Liver (tissue), 3 donors: ENCODE data around the gene VAPB.

Experiments used
- EGR1 ChIP-seq, 2 donors: IDR thresholded peaks; 2 replicates each; pipeline ENCODE4 v1.6.1; 2016 to 2018; ENCODE audit warnings: antibody characterized with exemption in 2 of 2, low read depth in 2 of 2
- GABPA ChIP-seq, 2 donors: IDR thresholded peaks in 1 of 2; conservative IDR thresholded peaks in 1 of 2; 2 replicates each; pipeline ENCODE4 v1.6.1; 2016; ENCODE audit warnings: antibody characterized with exemption in 2 of 2, mild to moderate bottlenecking in 1 of 2, moderate library complexity in 1 of 2
- RAD21 ChIP-seq, 2 donors: IDR thresholded peaks; 2 replicates each; pipeline ENCODE4 v1.6.1; 2016; ENCODE audit warnings: antibody characterized with exemption in 2 of 2, mild to moderate bottlenecking in 2 of 2
- TF ChIP-seq, protein P1 (sequence below): fragments of 150-350 bp; IDR thresholded peaks from 2 replicates; pipeline ENCODE4 v1.5.1; 2017; ENCODE audit warnings: improper control_type of control experiment, low read depth, low read length; ENCODE audit not compliant: missing input control
- donor health status: healthy.
- donor health status: healthy.

DNA sequence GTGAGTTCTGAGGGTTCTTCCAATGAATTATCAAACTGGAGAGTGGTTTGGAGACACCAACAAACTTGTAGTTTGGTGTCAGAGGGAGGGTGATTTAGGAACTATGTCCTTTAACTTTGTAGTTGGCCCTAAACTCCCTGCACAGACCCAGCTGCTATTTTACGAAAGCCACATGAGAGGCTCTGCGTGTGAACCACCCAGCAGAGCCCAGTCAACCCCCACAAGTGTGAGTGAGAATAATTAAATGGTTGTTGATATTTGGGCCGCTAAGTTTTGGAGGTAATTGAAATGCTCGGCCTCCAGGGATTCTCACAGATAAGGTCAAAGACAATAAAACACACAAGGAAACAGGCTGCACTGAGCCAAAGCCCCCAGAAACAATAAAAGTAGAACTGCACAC, 6.9 kb upstream of the VAPB start:
- TF ChIP-seq, protein P1, sequence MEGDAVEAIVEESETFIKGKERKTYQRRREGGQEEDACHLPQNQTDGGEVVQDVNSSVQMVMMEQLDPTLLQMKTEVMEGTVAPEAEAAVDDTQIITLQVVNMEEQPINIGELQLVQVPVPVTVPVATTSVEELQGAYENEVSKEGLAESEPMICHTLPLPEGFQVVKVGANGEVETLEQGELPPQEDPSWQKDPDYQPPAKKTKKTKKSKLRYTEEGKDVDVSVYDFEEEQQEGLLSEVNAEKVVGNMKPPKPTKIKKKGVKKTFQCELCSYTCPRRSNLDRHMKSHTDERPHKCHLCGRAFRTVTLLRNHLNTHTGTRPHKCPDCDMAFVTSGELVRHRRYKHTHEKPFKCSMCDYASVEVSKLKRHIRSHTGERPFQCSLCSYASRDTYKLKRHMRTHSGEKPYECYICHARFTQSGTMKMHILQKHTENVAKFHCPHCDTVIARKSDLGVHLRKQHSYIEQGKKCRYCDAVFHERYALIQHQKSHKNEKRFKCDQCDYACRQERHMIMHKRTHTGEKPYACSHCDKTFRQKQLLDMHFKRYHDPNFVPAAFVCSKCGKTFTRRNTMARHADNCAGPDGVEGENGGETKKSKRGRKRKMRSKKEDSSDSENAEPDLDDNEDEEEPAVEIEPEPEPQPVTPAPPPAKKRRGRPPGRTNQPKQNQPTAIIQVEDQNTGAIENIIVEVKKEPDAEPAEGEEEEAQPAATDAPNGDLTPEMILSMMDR: no peak
- TF ChIP-seq GABPA (IDR thresholded peaks at IDR 0.05 in 1 of 2, conservative IDR thresholded peaks at IDR 0.05 in 1 of 2): no peak
- TF ChIP-seq EGR1 (IDR thresholded peaks at IDR 0.05; ENCODE audit: low read depth in 2 of 2): no peak
- no peak for TF ChIP-seq RAD21 (IDR thresholded peaks at IDR 0.05)
